ENCODE measurements around the gene LAMA3.

The LAMA3 gene

DNA sequence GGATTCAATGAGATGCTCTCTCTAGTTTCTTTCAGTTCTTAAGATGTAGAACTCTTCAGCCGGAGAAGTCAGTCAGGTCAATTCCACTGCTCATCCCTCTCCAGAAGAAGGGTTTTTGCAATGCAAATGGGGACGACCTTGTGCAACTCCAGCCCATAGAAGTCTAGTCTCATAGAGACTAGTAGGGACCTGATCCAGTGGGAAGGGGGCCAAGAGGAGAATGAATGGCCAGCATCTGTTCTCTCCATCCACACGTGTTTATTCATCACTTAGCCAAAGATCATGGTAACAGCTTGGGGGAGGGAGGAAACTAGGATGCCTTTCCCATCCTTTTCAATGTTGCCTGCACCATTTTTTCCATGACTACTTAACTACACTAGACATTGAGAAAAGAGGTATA lies 120.2 kb downstream of the LAMA3 start:
- ATAC-seq (ENCODE audit: low read depth) (no peak), DNase-seq (ENCODE audit: low spot score in 2 of 2) (no peak)
- Mint-ChIP-seq H3K27ac (no peak overlapping the region), H3K36me3 (peaks cover 1% of the 10 kb centered on the region), H3K9me3 (peaks cover 1% of the 10 kb centered on the region), H3K4me3 (no peak overlapping the region), H3K27me3 (peaks cover 5% of the 10 kb centered on the region), H3K4me1 (no peaks in the 10 kb centered on the region)

DNA sequence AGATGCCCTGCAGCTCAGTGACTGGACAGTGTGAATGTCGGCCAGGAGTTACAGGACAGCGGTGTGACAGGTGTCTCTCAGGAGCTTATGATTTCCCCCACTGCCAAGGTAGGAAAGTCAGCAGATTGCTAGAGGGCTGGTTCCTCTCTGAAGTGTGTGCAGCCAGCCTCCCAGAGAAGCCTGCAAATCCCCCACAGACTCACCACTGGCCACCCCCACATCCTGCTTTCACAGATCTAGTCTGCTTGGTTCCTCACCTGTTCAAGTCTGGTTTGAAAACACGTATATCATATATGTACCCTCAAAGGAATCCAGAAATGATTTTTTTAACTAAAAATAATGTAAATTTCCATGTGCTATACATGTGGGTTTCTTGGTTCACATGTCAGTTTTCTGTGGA lies 121.1 kb downstream of the LAMA3 start:
- H3K27me3 Mint-ChIP-seq = peaks cover 5% of the 10 kb centered on the region
- H3K4me1 Mint-ChIP-seq = no peaks in the 10 kb centered on the region
- peaks cover 1% of the 10 kb centered on the region for H3K9me3 Mint-ChIP-seq
- H3K4me3 Mint-ChIP-seq = no peak overlapping the region
- peaks cover 1% of the 10 kb centered on the region for H3K36me3 Mint-ChIP-seq
- H3K27ac Mint-ChIP-seq = no peak overlapping the region
- DNase-seq (ENCODE audit: low spot score in 2 of 2) (no peak), ATAC-seq (ENCODE audit: low read depth) (peak; percentile 52)

DNA sequence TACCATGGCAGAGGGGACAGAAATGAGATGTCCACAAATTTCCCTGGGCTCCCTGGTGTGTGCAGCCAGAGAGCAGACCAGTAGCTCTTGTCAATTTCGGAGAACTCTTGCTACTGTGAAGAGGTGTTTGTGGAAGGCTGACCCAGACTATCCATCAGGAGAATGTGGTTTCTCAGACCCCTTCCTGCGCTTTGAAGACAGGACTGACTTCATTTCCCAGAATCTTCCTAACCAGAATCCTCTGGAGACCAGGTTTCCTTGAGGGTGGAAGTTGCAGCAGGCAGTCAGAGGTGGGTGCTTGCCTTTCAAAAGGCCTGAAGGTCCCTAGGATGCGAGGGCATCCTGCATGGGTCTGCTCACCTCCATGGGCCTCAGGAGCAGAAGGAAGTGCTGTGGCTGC lies 121.9 kb downstream of the LAMA3 start:
- H3K9me3 Mint-ChIP-seq = peaks cover 1% of the 10 kb centered on the region
- no peak overlapping the region for H3K4me3 Mint-ChIP-seq
- no peaks in the 10 kb centered on the region for H3K36me3 Mint-ChIP-seq
- H3K4me1 Mint-ChIP-seq = peaks cover 2% of the 10 kb centered on the region
- peaks cover 4% of the 10 kb centered on the region for H3K27me3 Mint-ChIP-seq
- ATAC-seq (ENCODE audit: low read depth) (no peak), DNase-seq (ENCODE audit: low spot score in 2 of 2) (no peak)
- H3K27ac Mint-ChIP-seq = no peak overlapping the region

DNA sequence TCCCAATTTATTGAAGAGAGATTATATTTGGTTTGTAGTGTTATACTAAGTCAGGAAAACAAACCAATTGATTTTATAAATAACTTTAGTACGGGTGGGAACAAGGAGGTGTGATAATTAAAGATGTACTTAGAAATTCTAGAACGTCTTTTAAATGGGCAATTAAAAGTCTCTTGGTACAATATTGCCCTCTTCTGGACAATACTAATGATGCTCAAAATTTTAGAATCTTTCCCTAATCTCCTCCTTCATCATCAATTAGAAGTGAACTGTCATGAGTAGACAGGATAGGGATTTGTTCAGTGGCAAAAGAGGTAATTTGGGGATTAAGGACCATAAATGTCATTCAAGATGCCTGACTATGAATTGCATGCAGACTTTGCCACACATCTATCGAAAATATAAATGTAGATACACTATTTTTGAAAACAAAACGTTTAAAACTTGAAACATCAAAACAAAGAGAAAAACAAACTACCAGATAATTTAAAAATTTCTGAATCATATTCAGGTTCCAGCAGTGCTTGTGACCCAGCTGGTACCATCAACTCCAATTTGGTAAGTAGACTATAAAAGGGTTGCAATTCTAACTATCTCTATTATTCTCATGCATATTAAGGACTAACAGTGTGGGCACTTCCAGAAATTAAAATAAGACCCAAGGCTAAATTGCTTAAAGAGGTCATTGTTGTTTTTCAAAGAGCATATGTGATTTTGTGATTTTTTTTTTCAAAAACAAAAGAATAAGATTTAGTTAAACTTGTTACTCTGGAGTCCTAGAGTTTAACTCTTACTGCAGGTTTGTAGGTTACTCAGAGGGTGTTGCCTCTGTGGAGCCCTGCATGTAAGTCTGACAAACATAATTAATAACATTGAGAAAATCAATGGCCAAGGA lies 123.5 kb downstream of the LAMA3 start:
- H3K27ac Mint-ChIP-seq = no peak overlapping the region
- H3K4me1 Mint-ChIP-seq = peaks cover 10% of the 10 kb centered on the region
- H3K9me3 Mint-ChIP-seq = no peaks in the 10 kb centered on the region
- peak; percentile 15 for ATAC-seq (ENCODE audit: low read depth)
- H3K27me3 Mint-ChIP-seq = peaks cover 4% of the 10 kb centered on the region
- no peak for DNase-seq (ENCODE audit: low spot score in 2 of 2)
- no peaks in the 10 kb centered on the region for H3K36me3 Mint-ChIP-seq
- H3K4me3 Mint-ChIP-seq = no peak overlapping the region

DNA sequence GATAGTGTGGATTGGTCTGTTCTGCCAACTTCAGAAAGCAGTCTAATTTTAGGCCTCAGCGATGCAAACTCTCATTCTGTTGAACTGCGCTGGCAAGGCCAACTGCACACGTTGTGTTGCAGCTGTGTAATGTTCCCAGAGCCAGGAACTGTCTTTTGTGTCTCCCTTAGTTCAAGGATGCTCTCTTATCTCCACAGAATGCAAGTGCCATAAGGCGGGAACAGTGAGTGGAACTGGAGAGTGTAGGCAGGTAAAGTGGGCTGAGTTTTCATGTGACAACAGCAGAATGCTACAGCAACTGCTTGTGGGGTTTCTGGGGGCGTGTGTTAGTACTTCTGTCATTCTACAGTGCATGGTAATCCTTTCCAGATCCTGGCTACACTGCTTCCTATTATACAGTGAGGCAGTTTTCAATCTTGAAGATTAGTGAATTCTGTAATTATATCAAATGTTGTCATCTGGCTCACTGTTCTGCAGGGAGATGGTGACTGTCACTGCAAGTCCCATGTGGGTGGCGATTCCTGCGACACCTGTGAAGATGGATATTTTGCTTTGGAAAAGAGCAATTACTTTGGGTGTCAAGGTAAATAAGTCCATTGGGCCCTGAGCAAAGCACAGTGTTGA lies 125.8 kb downstream of the LAMA3 start:
- Mint-ChIP-seq H3K36me3 (no peaks in the 10 kb centered on the region), H3K4me3 (no peak overlapping the region), H3K4me1 (peaks cover 10% of the 10 kb centered on the region), H3K27me3 (peaks cover 4% of the 10 kb centered on the region), H3K27ac (no peak overlapping the region), H3K9me3 (no peaks in the 10 kb centered on the region)
- no peak for ATAC-seq (ENCODE audit: low read depth)
- DNase-seq (ENCODE audit: low spot score in 2 of 2) = no peak

DNA sequence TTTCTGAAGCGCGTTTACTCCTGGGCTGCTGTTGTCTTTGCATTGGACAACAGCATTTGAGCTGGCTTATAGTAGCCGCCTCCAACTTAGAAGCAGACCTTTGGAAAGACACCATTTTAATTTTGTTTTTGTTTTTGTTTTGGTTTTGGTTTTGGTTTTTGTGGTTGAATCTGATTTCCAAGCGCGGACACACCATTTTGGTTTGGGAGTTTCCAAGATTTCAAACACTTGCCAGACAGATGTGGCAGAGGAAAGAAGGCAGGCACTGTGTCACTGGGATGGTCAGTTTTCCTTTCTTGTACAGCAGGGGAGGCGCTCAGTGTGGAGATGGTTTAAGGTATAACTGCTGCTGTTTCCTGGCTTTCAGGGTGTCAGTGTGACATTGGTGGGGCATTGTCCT lies 126.8 kb downstream of the LAMA3 start:
- DNase-seq (ENCODE audit: low spot score in 2 of 2) (no peak), ATAC-seq (ENCODE audit: low read depth) (no peak)
- Mint-ChIP-seq H3K4me1 (peaks cover 10% of the 10 kb centered on the region), H3K27me3 (peaks cover 2% of the 10 kb centered on the region), H3K4me3 (no peak overlapping the region), H3K27ac (no peak overlapping the region), H3K36me3 (no peaks in the 10 kb centered on the region), H3K9me3 (no peaks in the 10 kb centered on the region)

DNA sequence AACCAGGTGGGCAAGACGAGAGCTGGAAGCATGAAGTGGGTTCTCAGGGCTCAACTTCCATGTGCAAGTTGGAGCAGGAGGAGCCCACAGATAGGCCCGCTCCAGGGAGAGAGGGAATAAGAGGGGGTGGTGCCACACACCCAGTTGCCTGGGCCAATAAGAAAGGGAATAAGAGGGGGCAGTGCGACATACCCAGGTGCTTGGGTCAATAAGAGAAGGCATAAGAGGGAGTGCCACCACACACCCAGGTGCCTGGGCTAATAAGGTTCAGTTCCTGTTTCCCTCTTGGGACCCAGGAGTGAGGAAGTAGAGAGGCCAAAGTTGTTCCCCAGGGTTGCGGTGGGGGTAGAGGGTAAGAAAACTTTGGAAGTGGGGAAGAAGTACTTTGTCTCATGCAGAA lies 127.5 kb downstream of the LAMA3 start:
- DNase-seq (ENCODE audit: low spot score in 2 of 2) (no peak), ATAC-seq (ENCODE audit: low read depth) (peak; percentile 73)
- H3K27ac Mint-ChIP-seq = no peak overlapping the region

DNA sequence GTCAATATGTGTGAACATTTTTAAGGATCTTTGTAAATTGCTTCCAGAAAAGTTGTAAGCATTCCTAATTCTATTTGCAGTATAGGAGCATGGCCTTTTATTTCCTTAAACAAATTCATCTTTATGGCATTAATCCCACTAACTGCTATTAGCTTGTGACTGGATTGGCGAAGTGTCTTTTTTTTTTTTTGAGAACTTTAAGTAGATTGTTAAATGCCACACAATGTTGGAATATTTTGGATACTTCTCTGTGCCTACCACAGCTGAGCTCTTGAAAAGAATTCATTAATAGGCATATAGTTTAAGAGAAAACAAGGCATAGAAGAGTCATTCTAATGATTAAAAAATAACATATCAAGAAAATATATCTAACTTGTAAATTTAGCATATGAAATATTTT lies 129.7 kb downstream of the LAMA3 start:
- Mint-ChIP-seq H3K27me3 (no peaks in the 10 kb centered on the region), H3K4me1 (peaks cover 10% of the 10 kb centered on the region), H3K36me3 (no peaks in the 10 kb centered on the region), H3K9me3 (no peaks in the 10 kb centered on the region), H3K27ac (no peak overlapping the region), H3K4me3 (no peak overlapping the region)
- ATAC-seq (ENCODE audit: low read depth) (no peak), DNase-seq (ENCODE audit: low spot score in 2 of 2) (no peak)

More for the DNA sequence above, 127.5 kb downstream of the LAMA3 start:
- Mint-ChIP-seq H3K4me1 (peaks cover 10% of the 10 kb centered on the region), H3K4me3 (no peak overlapping the region), H3K9me3 (no peaks in the 10 kb centered on the region), H3K27me3 (no peaks in the 10 kb centered on the region), H3K36me3 (no peaks in the 10 kb centered on the region)

DNA sequence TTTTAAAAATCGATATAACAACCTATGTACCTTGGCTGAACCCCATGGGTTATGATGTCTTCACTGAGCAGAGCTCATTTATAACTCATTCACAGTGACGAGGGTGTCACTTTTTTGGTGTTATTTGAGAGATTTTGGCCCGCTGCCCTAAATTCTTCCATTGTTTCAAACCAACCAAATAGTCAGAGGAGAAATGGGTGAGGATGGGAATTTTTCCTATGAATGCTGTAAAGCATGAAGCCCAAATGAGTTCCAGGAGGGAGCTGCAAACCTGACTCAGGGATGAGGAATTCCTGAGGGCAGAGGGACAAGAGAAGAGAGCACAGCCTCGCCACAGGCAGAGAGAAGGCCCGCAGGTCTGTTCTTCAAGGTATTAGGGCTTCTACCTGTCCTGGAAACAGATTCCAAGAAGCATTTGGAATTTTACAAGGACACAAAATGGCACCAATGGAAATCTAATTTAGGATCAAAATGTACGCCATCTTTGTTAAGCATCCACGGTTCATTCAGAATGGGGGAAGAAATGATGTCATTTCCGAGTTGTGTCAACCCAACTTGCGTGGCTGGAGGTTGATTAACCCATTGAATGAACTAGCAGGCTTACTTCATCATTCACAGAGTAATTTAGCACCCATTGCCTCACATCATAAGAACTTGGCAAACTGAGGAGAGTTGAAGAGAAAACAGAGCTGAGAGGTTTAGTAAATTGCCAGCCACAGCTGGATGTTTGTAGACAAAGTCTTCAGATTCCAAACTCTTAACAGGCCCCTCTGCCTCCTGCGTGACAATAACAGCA lies 133.5 kb downstream of the LAMA3 start:
- peaks cover 2% of the 10 kb centered on the region for H3K27me3 Mint-ChIP-seq
- H3K27ac Mint-ChIP-seq = no peak overlapping the region
- no peaks in the 10 kb centered on the region for H3K9me3 Mint-ChIP-seq
- no peaks in the 10 kb centered on the region for H3K4me1 Mint-ChIP-seq
- no peaks in the 10 kb centered on the region for H3K36me3 Mint-ChIP-seq
- DNase-seq (ENCODE audit: low spot score in 2 of 2) (no peak), ATAC-seq (ENCODE audit: low read depth) (no peak)
- H3K4me3 Mint-ChIP-seq = no peak overlapping the region

DNA sequence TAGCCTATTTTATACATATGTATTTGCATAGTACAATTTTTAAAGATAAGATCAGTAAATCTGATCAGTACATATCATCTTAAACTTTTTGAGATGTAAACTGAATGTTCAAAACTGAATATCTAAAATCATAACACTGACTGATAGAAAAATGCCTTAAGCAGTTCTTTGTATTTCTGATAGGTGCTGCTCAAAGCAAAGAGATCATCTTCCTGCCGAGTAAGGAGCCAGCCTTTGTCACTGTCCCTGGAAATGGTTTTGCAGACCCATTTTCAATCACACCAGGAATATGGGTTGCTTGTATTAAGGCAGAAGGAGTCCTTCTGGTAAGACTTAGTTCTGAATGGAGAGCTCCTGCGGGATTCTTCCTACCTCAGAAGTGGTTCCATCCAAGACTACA lies 135.0 kb downstream of the LAMA3 start:
- peaks cover 3% of the 10 kb centered on the region for H3K4me1 Mint-ChIP-seq
- no peaks in the 10 kb centered on the region for H3K9me3 Mint-ChIP-seq
- H3K4me3 Mint-ChIP-seq = no peak overlapping the region
- H3K27ac Mint-ChIP-seq = no peak overlapping the region
- ATAC-seq (ENCODE audit: low read depth) (no peak), DNase-seq (ENCODE audit: low spot score in 2 of 2) (no peak)
- H3K27me3 Mint-ChIP-seq = peaks cover 3% of the 10 kb centered on the region
- no peaks in the 10 kb centered on the region for H3K36me3 Mint-ChIP-seq

DNA sequence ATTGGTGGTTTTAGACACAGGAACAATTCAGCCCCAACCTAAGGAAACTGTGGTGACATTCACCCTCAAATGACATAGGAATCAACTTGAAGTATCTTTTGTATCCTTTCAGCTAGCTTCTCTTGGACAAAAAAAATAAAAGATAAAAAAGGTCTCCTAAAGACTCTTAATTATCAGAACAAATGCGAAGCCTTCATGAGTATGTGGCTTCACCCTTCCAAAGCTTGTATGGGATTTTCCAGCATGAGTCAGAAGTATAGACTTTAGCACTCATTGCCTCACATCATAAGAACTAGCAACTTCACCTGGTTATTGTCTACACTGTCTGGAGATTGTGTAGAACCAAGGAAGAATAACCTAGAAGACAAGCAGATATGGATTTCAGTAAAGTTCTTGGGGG lies 135.4 kb downstream of the LAMA3 start:
- peaks cover 3% of the 10 kb centered on the region for H3K4me1 Mint-ChIP-seq

DNA sequence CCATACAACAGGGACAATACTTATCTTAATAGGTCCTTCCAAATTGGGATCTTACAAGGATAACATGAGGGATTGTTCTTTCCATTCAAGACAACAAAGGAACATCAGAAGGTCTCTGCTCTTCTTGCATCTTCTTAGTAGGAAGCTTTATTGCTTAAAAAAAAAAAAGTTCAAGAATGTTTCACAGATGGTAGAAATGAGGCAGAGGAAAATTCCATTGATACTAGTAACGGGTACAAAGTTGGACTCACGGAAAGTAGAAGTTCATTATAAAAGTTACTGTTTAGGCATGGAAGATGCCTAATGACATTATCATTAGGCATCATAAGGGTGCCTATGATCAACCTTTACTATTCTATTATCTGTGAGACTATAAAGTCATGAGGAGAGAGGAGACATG lies 136.2 kb downstream of the LAMA3 start:
- Mint-ChIP-seq H3K27me3 (peaks cover 3% of the 10 kb centered on the region), H3K4me1 (peaks cover 3% of the 10 kb centered on the region), H3K36me3 (no peaks in the 10 kb centered on the region), H3K9me3 (no peaks in the 10 kb centered on the region), H3K27ac (no peak overlapping the region), H3K4me3 (no peak overlapping the region)
- DNase-seq (ENCODE audit: low spot score in 2 of 2) (no peak), ATAC-seq (ENCODE audit: low read depth) (no peak)

More for the DNA sequence above, 135.4 kb downstream of the LAMA3 start:
- H3K36me3 Mint-ChIP-seq = no peaks in the 10 kb centered on the region
- no peaks in the 10 kb centered on the region for H3K9me3 Mint-ChIP-seq
- no peak overlapping the region for H3K4me3 Mint-ChIP-seq
- H3K27ac Mint-ChIP-seq = no peak overlapping the region
- H3K27me3 Mint-ChIP-seq = peaks cover 3% of the 10 kb centered on the region
- DNase-seq (ENCODE audit: low spot score in 2 of 2) (no peak), ATAC-seq (ENCODE audit: low read depth) (no peak)

DNA sequence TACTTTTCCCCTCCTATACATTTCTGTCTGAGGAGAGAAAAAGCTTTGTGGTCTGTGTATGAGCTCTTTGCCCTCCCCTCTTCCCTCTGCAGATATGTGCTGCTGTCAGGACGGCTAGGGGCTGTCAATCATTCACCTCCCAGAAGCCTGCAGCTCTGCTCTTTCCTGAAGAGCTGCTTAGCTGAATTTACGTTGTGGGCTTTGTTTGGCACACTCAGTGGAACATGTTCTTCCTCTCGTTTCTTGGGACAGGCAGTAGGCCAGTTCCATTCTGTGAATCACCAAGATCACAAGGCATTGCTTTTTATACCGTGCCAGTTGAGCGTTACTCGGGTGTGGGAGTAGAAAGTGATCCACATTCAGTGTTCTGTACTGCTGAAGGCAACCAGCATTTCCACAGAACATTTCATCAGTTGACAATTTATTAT lies 136.7 kb downstream of the LAMA3 start:
- no peak for DNase-seq (ENCODE audit: low spot score in 2 of 2)
- no peak for ATAC-seq (ENCODE audit: low read depth)
- H3K9me3 Mint-ChIP-seq = no peaks in the 10 kb centered on the region
- H3K36me3 Mint-ChIP-seq = no peaks in the 10 kb centered on the region
- no peak overlapping the region for H3K4me3 Mint-ChIP-seq
- peaks cover 3% of the 10 kb centered on the region for H3K27me3 Mint-ChIP-seq
- peaks cover 3% of the 10 kb centered on the region for H3K4me1 Mint-ChIP-seq
- H3K27ac Mint-ChIP-seq = no peak overlapping the region
